Keratinocyte (primary cell): Measurements from ENCODE around the gene AOPEP. TPM values are rescaled to one million over a fixed set of nuclear protein-coding genes. Genes with fewer than 3 reads are reported as not detected.

Experiments used
- DNase-seq: peaks from one replicate; pipeline ENCODE4 v3.0.0-alpha.2; 2011; ENCODE audit warnings: low read depth, missing footprints, low spot score
- FAIRE-seq: peaks from 2 replicates; lab custom pipeline; 2011; peaks lifted over from hg19 to GRCh38; lab: Jason Lieb, UNC
- H2AFZ ChIP-seq: 2 replicates; pipeline ENCODE4 v1.6.0; 2012; ENCODE audit warnings: low read length, control low read depth, inconsistent platforms; ENCODE audit not compliant: control insufficient read depth
- H3K27ac ChIP-seq: 2 replicates; pipeline ENCODE4 v1.5.1; 2011; ENCODE audit warnings: low read length; ENCODE audit not compliant: control insufficient read depth, insufficient read depth
- H3K27me3 ChIP-seq: 3 replicates; pipeline ENCODE4 v1.6.0; 2011; ENCODE audit warnings: low read length; ENCODE audit not compliant: control insufficient read depth, insufficient read depth; ENCODE audit errors: extremely low read depth
- H3K36me3 ChIP-seq, 2 experiments: 2 replicates in 1 of 2; 3 replicates in 1 of 2; pipeline ENCODE4 v1.5.1; 2011; ENCODE audit warnings: low read length in 2 of 2, mild to moderate bottlenecking in 1 of 2; ENCODE audit not compliant: control insufficient read depth in 2 of 2, insufficient read depth in 2 of 2; ENCODE audit errors: extremely low read depth in 1 of 2
- H3K4me1 ChIP-seq: 3 replicates; pipeline ENCODE4 v1.5.1; 2011; ENCODE audit warnings: low read length; ENCODE audit not compliant: control insufficient read depth, insufficient read depth; ENCODE audit errors: extremely low read depth
- H3K4me2 ChIP-seq: 3 replicates; pipeline ENCODE4 v1.6.0; 2011; ENCODE audit warnings: low read depth, low read length; ENCODE audit not compliant: control insufficient read depth, insufficient read depth; ENCODE audit errors: extremely low read depth
- H3K4me3 ChIP-seq, 3 experiments: fragments of 200-600 bp in 1 of 3; sonication (generic) in 1 of 3; 2 replicates in 2 of 3; 3 replicates in 1 of 3; pipeline ENCODE4 v1.5.1; 2011 to 2016; ENCODE audit warnings: low read length in 3 of 3, mild to moderate bottlenecking in 3 of 3, control low read depth in 2 of 3, inconsistent platforms in 1 of 3, low read depth in 1 of 3, mixed read lengths in 1 of 3, mixed run types in 1 of 3, moderate library complexity in 1 of 3; ENCODE audit not compliant: control insufficient read depth in 2 of 3, insufficient read depth in 2 of 3; ENCODE audit errors: extremely low read depth in 1 of 3
- H3K79me2 ChIP-seq: 2 replicates; pipeline ENCODE4 v1.6.0; 2012; ENCODE audit warnings: low read length; ENCODE audit not compliant: control insufficient read depth, insufficient read depth
- H3K9ac ChIP-seq: 3 replicates; pipeline ENCODE4 v1.6.0; 2011; ENCODE audit warnings: low read length; ENCODE audit not compliant: control insufficient read depth, insufficient read depth; ENCODE audit errors: extremely low read depth
- H3K9me1 ChIP-seq: 3 replicates; pipeline ENCODE4 v1.6.0; 2011; ENCODE audit warnings: low read length; ENCODE audit not compliant: control insufficient read depth, insufficient read depth; ENCODE audit errors: extremely low read depth
- H3K9me3 ChIP-seq: 2 replicates; pipeline ENCODE4 v1.5.1; 2012; ENCODE audit warnings: low read depth, low read length; ENCODE audit not compliant: control insufficient read depth
- H4K20me1 ChIP-seq: 3 replicates; pipeline ENCODE4 v1.6.0; 2011; ENCODE audit warnings: low read length; ENCODE audit not compliant: control insufficient read depth, insufficient read depth; ENCODE audit errors: extremely low read depth
- CTCF ChIP-seq, 3 experiments: IDR thresholded peaks in 1 of 3; conservative IDR thresholded peaks in 1 of 3; optimal IDR thresholded peaks in 1 of 3; 2 replicates in 2 of 3; 3 replicates in 1 of 3; pipeline versions ENCODE3 to v1.5.1; 2011; ENCODE audit warnings: low read length in 3 of 3, mild to moderate bottlenecking in 3 of 3, moderate library complexity in 2 of 3, control low read depth in 1 of 3, inconsistent platforms in 1 of 3; ENCODE audit not compliant: insufficient read depth in 2 of 3; ENCODE audit errors: extremely low read depth in 1 of 3
- EZH2 ChIP-seq: IDR thresholded peaks from one replicate; pipeline ENCODE4 v1.6.1; 2012; ENCODE audit warnings: inconsistent platforms, mild to moderate bottlenecking, low read length, moderate library complexity
- dilution Hi-C: fragments of 300-500 bp; cut with MboI; formaldehyde crosslinking; loops from one replicate; pipeline ENCODE4 v1.7.0; 2020; ENCODE audit warnings: low sequenced_read_pairs; ENCODE audit not compliant: extremely low pct_ligation_motif_present
- polyA plus RNA-seq, 5 experiments: library from polyadenylated mRNA; depleted of rRNA in 3 of 5; stranded (reverse) in 3 of 5; stranded (forward) in 1 of 5; unstranded in 1 of 5; fragments of >200 nt; gene quantifications; 1 replicate in 1 of 5; 2 replicates in 3 of 5; 3 replicates in 1 of 5; pipeline versions ENCODE4 v1.2.1 to v1.2.3, GENCODE V29; 2011 to 2012; ENCODE audit warnings: missing spikeins in 2 of 5, low read depth in 1 of 5, low replicate concordance in 1 of 5

The AOPEP gene
- polyA plus RNA-seq, 1 donor (not counting 4 experiments of a cell fraction or from before 2014, with no cell fraction given) = 27.0 TPM

GRCh38 chr9:94851892-94852291 is 125.4 kb downstream of the AOPEP start:
- Histone ChIP-seq H2AFZ (no peak overlapping the region), H3K4me2 (no peak overlapping the region), H3K4me1 (peaks cover 19% of the 10 kb centered on the region), H3K4me3 (no peak overlapping the region), H3K9ac (no peak overlapping the region), H3K9me1 (peaks cover 2% of the 10 kb centered on the region), H3K36me3 (no peaks in the 10 kb centered on the region), H3K9me3 (no peaks in the 10 kb centered on the region), H3K27ac (no peak overlapping the region), H3K79me2 (no peaks in the 10 kb centered on the region), H3K27me3 (no peaks in the 10 kb centered on the region), H4K20me1 (no peaks in the 10 kb centered on the region)
- dilution Hi-C loops = no loop called here
- FAIRE-seq = no peak
- TF ChIP-seq CTCF (optimal IDR thresholded peaks at IDR 0.05 in 1 of 3, IDR thresholded peaks at IDR 0.05 in 1 of 3, conservative IDR thresholded peaks at IDR 0.05 in 1 of 3; ENCODE audit: extremely low read depth in 1 of 3, insufficient read depth in 2 of 3, low read length in 3 of 3) (no peak), EZH2 (no peak)
- no peak for DNase-seq

- Histone ChIP-seq H4K20me1 (no peaks in the 10 kb centered on the region), H3K9me1 (peaks cover 2% of the 10 kb centered on the region), H3K4me3 (no peak overlapping the region), H3K27me3 (no peaks in the 10 kb centered on the region), H3K4me2 (no peak overlapping the region), H3K9me3 (no peaks in the 10 kb centered on the region), H3K79me2 (no peaks in the 10 kb centered on the region), H3K27ac (no peak overlapping the region), H3K4me1 (peaks cover 17% of the 10 kb centered on the region), H3K9ac (no peak overlapping the region), H3K36me3 (no peaks in the 10 kb centered on the region), H2AFZ (no peak overlapping the region)
- dilution Hi-C loops = no loop called here
- no peak for TF ChIP-seq CTCF (optimal IDR thresholded peaks at IDR 0.05 in 1 of 3, IDR thresholded peaks at IDR 0.05 in 1 of 3, conservative IDR thresholded peaks at IDR 0.05 in 1 of 3; ENCODE audit: extremely low read depth in 1 of 3, insufficient read depth in 2 of 3, low read length in 3 of 3)
- no peak for TF ChIP-seq EZH2
- no peak for DNase-seq
- no peak for FAIRE-seq
Observed at GRCh38 chr9:94852373-94852772, 125.9 kb downstream of the AOPEP start.
